Measurements from ENCODE around the gene JMJD6. TPM values are rescaled to one million over a fixed set of nuclear protein-coding genes. Genes with fewer than 3 reads are reported as not detected.

Gene JMJD6
- polyA plus RNA-seq, 1 donor = 22.8 TPM

- DNase-seq (ENCODE audit: low read depth) = no peak
Observed at GRCh38 chr17:76697702-76698465, 28.5 kb downstream of the JMJD6 start.

DNA sequence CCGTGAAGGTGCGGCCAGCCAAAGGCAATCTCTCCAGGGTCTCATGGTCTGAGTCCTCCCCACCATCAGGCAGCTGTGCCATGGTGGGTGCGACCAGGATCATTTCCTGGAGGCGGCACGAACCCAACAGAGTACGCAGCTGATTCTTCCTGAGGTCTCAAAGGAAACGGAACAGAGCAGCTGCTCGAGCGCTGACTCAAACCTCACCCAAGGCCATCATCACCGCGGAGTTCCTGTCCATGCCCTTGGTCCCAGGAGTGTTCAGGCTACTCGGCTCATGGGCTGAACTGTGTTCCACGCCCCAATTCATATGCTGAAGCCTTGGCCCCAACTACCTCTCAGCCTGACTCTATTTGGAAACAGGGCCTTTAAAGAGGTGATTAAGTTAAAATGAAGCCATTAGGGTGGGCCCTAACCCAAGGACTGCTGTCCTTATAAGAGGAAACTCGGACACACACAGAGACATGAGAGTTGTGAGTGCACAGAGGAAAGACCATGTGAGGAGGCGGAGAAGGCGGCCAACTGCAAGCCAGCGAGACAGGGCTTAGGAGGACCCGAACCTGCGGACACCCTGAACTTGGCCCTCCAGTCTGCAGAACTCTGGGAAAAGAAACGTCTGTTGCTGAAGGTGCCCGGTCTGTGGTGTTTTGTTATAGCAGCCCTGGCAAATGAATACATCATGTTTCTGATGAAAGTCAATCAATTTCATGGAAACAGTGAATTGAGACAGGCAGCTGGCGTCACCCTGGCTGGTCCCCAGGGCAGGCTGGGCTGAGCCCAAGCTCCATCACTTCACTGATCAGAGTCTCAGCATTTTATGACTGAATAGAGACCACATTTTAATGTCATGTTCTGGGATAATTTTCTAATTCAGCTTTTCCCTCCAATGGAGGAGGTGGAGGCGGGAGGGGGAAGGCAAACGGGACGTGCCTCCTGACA is 29.4 kb downstream of the JMJD6 start:
- no peak for DNase-seq (ENCODE audit: low read depth)

DNA sequence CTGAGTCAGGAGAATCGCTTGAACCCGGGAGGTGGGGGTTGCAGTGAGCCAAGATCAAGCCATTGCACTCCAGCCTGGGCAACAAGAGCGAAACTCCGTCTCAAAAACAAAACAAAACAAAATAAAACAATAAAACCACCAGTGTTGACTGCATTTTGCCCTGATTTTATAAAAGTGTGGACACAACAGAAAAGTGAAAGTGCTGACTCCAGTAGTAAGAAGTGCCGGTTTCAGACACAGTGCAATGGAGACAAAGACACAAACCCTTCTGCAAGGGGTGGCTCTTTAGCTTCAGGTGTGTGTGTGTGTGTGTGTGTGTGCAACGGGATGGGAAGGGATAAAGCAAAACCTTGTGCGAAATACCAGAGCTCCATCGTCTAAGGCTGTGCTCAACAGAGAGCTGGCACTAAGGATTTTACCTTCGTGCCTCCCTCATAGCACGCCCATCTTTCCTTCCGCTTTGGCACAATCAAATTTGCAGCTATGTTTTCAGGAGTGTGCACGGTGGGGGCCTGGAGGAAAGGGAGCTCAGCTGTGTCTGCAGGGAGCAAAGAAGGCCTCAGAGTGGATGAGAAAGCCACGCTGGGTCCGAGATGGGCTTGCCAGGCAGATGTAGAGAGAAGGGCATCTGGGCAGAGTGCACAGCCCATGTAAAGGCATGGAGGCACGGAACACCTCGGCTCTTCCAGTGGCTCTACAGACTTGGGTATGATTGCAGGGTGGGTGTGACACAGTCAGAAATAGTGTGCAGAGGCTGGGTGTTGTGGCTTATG is 31.2 kb downstream of the JMJD6 start:
- no peak for DNase-seq (ENCODE audit: low read depth)

DNA sequence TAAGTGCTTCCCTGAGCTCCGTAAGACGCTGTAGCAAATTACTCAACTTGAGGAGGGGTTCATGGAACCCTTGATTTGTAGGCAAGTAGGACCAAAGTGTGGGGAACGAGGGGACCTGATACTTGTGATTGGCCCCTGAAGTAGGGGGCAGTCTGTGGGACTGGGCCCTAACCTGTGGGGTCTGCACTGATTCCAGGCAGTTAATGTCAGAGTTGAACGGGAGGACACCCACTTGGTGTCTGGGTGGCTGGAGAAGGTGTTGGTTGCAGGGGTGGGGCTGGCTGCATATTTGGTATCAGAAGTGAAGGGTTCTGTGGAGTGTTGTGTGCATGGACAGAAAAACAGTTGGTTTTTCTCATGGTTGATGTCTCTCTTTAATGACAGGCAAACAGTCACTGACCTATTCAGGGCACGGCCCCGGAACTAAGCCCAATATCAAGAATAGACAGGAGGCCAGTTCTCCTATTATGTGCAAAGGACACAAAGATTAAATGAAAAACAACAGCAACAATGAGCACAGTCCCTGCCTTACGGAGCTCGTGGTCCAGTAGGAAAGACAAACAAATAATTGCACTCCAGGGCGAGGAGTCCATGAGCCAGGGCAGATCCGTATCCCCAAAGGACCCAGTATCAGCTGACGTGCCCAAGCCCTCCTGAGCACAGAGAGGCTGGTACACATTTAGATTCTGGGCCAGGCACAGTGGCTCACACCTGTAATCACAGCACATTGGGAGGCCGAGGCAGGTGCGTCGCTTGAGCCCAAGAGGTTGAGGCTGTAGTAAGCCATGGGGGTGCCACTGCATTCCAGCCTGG is 34.8 kb downstream of the JMJD6 start:
- DNase-seq (ENCODE audit: low read depth) = no peak

- DNase-seq (ENCODE audit: low read depth) = no peak
Observed at GRCh38 chr17:76690596-76691280, 35.7 kb downstream of the JMJD6 start.

DNA sequence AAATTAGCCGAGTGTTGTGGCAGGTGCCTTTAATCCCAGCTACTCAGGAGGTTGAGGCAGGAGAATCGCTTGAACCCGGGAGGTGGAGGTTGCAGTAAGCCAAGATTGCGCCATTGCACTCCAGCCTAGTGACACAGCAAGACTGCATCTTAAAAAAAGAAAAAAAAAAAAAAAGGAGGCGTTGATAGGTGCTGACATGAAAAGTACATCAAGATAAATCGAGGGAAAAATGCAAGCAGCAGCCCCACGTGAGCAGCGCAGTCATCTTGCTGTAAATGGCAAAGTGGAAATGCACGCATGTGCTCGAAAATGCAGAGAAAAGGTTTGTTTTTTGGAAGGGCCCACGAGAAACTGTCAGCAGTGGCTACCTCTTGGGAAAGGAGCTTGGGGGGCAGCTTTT is 36.5 kb downstream of the JMJD6 start:
- no peak for DNase-seq (ENCODE audit: low read depth)

GRCh38 chr17:76688165-76688622 is 38.2 kb downstream of the JMJD6 start:
- no peak for DNase-seq (ENCODE audit: low read depth)

GRCh38 chr17:76687298-76688164 is 38.9 kb downstream of the JMJD6 start:
- DNase-seq (ENCODE audit: low read depth) = no peak

DNA sequence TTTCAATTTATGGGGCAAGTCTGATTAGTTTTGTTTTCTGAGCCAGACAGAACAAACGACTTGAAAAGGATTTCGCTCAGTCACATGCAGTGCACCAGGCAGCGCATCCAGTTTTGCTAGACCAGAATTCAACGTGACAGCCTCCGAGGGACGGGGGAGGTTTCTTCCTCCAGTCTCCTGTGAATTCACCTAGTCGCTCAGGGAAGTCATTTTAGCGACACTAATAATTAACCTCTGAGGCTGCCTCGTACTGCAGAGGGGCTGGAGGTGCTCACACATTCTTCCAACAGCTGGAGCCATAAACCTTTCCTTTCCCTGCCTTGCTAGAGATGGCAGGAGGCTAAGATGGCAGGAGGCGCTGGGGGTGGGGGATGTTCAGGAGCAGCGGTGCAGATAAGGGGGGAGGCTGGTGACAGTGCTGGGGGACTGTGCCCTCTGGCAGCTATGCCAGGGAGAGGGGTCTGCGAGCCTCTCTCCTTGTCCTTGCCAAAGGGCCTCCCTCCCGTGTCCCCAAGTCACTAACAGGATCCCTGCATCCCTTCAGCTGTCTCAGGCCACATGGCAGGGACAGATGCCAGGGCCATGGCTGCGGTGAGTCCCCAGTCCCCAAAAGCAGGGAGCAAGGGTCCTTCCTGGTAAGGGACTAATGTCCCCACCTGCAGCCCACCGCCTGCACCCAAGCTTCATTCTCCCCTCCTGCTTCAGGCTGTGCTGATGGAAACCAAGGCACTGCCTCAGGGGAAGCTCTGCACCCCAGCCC is 39.7 kb downstream of the JMJD6 start:
- no peak for DNase-seq (ENCODE audit: low read depth)

- DNase-seq (ENCODE audit: low read depth) = no peak
Observed at GRCh38 chr17:76685846-76686245, 40.6 kb downstream of the JMJD6 start.

GRCh38 chr17:76685366-76685765 is 41.0 kb downstream of the JMJD6 start:
- no peak for DNase-seq (ENCODE audit: low read depth)

GRCh38 chr17:76684756-76685155 is 41.6 kb downstream of the JMJD6 start:
- no peak for DNase-seq (ENCODE audit: low read depth)

- no peak for DNase-seq (ENCODE audit: low read depth)
Observed at GRCh38 chr17:76683921-76684745, 42.3 kb downstream of the JMJD6 start.

GRCh38 chr17:76683011-76683755 is 43.2 kb downstream of the JMJD6 start:
- no peak for DNase-seq (ENCODE audit: low read depth)

- no peak for DNase-seq (ENCODE audit: low read depth)
Observed at GRCh38 chr17:76682296-76682695, 44.1 kb downstream of the JMJD6 start.

DNA sequence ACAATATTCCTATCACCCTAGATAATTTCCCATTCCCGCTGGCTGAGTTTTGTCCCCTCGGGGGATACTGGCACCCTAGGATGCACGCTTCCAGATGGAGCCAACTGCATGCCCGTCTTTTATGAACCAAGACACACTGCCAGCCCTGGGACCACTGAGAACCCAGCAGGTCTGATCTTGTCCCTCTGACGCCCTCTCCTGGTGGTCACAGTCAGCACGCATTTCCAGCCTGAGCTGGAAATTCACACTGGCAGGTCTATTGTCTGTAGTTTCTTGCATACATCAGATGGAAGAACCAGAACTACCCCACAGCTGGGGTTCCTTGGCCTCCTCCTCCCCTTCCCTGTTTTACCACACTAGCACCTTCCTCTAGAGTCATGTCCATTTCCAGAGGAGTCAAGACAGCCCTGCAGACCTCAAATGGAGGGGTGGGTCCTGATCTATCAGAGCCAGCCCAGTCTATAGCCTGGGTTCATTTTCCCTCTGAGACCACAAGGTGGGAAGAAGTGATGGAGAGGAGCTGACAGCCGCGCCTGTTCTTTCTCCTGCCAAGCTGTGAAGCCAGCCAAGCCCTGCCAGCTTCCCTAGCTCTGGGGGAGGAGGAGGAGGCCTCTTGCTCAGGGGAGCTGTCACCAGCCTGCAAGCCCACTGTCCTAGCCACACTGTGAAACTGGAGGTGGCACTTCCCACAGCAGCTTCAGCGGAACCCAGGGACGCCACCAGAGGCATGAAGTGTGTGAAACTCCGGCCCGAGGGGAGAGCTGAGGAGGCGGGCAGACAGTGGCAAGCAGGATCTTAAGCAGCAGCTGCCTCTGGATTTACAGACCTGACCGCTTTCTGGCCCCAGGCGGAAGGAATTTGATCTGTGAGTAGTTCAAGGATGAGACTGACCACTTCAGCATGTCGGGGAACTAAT is 44.9 kb downstream of the JMJD6 start:
- DNase-seq (ENCODE audit: low read depth) = no peak
